ENCODE measurements around the gene MYLK4.

The MYLK4 gene

DNA sequence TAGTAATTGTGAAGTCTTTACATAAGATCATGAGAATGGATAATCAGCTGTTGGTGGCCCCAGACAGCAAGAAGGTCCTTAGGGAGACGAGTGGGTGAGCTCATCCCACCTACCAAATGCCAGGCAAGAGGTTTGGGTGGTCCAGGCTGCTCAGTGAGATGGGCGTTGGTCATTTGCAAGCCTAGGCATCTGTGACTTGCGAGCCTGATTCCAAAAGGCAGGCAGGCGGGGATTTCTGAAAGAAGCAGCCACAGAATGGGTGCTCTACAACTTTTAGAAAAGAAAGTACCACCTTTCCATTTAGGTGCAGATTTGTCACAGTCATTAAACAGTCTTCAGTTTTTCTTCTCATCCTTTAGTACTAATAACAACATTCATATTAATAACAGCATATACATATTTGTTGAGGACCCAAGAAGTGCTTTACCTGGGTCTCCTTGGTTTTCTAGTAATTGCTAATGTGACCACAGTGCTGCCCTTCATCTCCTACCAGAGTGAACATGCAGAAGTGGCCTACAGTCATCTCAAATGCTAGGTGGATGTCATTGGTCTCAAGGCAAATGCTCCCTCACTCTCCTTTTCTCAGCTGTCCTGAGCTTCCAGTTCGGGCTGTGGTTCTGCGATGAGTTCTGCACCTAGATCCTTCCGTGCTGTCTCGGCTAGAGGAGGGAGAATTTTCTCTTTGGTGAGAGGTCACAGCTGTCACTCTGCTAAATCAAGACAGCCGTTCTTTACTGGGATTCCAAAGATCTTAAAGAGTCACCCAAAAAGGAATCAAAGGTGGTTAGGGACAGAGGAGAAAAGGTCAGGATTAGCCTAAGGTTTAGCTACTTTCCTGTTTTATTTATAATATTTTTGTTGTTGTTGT, 17.2 kb upstream of the MYLK4 start:
- no peak for TF ChIP-seq GATA1 (IDR thresholded peaks at IDR 0.05; ENCODE audit: low read depth, low read length)
- no peak for TF ChIP-seq POLR2A (IDR thresholded peaks at IDR 0.05; ENCODE audit: low read length)
- DNase-seq: peak; percentile 40 to 61

DNA sequence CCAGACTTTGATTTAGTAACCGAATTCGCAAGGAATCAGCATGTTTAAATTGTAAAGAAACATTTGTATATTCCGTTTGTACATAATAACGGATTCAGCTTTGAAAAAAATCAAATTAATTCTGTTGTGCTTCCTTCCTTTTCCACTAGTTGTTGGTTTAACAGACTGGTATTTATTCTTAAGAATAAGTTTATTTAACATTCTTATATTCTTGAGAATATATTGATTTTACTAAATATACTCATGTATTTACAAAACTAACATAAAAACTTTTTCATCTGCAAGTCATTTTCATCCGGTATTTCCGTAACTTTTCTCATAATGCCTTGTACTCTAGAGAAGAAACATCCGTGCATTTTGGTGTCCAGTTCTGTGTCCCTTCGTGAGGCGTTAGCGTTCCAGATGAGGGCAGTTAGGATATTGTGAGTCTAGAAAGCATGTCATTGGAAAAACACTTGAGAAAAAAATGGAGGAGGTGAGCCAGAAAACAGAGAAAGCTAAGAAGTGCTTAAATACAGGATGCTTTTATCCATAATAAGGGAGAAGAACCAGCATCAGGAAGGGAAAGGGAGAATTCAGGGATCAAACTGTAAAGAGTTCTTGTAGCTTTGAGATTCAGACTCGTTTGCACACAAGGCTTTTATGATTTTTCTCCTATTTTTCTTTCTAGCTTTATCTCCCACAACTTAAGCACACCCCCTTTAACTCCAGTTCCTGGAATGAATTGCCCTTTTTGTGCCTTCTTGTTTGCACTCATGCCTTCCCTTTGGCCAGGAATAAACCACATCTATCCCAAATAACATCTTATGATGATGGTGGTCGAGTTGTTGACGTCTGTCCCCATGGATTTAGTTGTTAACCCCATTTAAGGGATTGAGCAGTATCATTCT, 16.3 kb upstream of the MYLK4 start:
- TF ChIP-seq GATA1 (IDR thresholded peaks at IDR 0.05; ENCODE audit: low read depth, low read length) (no peak), POLR2A (IDR thresholded peaks at IDR 0.05; ENCODE audit: low read length) (no peak)
- DNase-seq: peak; percentile 40 to 61

DNA sequence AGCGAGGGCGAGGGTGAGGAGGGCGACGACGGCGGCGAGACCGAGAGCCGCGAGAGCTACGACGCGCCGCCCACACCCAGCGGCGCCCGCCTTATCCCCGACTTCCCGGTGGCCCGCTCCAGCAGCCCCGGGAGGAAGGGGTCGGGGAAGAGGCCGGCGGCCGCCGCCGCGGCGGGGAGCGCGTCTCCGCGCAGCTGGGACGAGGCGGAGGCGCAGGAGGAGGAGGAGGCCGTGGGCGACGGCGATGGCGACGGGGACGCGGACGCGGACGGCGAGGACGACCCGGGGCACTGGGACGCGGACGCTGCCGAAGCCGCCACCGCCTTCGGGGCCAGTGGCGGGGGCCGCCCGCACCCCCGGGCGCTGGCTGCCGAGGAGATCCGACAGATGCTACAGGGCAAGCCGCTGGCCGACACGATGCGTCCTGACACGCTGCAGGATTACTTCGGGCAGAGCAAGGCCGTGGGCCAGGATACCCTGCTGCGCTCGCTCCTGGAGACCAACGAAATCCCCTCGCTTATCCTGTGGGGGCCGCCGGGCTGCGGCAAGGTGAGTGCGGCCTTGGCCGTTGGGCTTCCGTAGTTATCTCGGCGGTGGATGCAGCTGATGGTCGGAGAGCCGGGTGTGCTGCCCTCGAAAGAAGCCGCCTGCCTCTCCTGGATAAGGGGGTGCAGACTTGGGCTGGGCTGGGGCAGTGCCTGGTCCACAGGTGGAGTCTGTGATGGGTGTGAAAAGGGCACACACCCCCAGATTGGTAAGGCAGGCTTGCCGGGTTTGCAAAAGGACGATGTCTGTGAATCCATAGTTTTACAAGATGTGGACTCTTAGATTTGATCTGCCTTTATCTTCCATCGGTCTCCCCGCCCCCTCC, 15.4 kb upstream of the MYLK4 start:
- TF ChIP-seq GATA1 (IDR thresholded peaks at IDR 0.05; ENCODE audit: low read depth, low read length) (no peak), POLR2A (IDR thresholded peaks at IDR 0.05; ENCODE audit: low read length) (no peak)
- DNase-seq: peak; percentile 82 to 87

DNA sequence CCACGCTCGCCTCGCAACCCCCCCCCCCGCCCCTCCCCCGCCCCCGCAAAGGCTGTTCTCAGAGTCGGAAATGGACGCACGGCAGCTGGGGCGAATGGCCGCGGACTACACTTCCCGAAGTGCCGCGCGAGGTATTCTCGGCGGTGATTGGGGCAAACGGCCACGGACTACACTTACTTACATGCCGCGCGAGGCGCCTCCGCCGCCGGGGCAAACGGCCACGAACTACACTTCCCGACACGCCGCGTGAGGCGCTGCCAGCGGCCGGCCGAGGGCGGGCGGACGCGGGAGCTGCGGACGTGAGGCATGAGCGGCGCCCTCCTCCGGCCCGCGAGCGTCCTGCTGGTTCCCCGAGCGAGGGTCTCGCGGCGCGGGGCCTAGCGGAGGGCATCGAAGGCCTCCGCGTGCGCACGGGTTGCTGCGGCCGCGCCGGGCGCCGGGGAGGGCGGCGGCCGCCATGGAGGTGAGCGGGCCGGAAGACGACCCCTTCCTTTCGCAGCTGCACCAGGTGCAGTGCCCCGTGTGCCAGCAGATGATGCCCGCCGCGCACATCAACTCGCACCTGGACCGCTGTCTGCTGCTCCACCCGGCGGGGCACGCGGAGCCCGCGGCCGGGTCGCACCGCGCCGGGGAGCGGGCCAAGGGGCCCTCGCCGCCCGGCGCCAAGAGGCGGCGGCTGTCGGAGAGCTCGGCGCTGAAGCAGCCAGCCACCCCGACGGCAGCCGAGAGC, 14.6 kb upstream of the MYLK4 start, which contains the start of gene WRNIP1:
Gene WRNIP1, plus strand, starts transcription at position 228 of the 730 bp plus-strand sequence. Its CDS starts 230 bp downstream, at position 458.
- TF ChIP-seq GATA1 (IDR thresholded peaks at IDR 0.05; ENCODE audit: low read depth, low read length) (no peak), POLR2A (IDR thresholded peaks at IDR 0.05; ENCODE audit: low read length) (peak; percentile 75)
- DNase-seq: peak; percentile 99

DNA sequence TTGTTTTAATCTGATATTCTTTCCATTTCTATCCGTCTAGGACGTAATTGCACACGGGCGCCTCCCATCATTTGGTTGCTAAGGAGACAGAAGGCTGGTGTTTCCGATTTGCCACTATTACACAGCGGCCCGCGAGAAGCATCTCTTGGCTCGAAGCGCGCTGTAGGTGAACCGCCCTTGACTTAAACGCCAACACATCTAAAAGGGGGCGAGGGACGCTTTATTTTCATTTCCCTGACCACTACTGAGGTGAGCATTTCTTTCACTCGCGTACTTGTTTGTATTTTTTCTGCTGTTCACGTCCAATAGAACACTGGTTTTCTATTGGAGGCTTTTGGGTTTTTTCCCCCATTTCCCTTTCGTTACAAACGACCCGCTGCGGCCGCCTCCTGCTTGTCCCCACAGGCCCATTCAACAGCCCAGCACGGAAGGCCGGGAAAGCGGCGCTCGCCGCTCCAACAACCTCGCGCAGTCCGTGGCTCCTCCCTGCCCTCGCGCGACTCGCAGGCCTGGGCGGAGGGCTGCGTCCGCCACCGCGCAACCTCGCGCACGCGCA, 14.0 kb upstream of the MYLK4 start:
- peak; percentile 85 to 87 for DNase-seq
- TF ChIP-seq GATA1 (IDR thresholded peaks at IDR 0.05; ENCODE audit: low read depth, low read length) (no peak), POLR2A (IDR thresholded peaks at IDR 0.05; ENCODE audit: low read length) (peak; percentile 80)

DNA sequence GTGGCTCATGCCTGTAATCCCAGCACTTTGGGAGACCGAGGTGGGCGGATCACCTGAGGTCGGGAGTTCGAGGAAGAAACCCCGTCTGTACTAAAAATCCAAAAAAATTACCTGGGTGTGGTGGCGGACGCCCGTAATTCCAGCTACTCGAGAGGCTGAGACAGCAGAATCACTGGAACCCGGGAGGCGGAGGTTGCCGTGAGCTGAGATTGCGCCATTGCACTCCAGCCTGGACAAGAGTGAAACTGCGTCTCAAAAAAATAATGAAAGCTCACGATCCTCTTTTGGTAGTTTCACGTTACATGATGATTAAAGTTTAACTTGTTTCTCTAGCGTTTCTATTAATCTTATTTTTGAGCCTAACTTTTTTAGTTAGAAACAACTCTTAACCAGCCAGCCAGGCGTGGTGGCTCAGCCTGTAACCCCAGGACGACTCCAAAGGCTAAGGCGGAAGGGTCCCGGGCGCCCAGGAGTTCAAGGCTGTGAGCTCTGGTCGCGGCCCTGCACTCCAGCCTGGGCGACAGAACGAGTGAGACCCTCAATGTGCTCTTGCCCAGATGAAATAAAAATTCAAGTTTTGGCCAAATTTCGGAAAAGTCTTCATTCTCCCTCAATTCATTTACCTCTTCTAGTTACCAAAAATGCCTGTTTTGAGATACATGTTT, 13.3 kb upstream of the MYLK4 start:
- peak in 1 of 2 experiments; percentile 39 for DNase-seq
- no peak for TF ChIP-seq POLR2A (IDR thresholded peaks at IDR 0.05; ENCODE audit: low read length)
- TF ChIP-seq GATA1 (IDR thresholded peaks at IDR 0.05; ENCODE audit: low read depth, low read length): no peak

DNA sequence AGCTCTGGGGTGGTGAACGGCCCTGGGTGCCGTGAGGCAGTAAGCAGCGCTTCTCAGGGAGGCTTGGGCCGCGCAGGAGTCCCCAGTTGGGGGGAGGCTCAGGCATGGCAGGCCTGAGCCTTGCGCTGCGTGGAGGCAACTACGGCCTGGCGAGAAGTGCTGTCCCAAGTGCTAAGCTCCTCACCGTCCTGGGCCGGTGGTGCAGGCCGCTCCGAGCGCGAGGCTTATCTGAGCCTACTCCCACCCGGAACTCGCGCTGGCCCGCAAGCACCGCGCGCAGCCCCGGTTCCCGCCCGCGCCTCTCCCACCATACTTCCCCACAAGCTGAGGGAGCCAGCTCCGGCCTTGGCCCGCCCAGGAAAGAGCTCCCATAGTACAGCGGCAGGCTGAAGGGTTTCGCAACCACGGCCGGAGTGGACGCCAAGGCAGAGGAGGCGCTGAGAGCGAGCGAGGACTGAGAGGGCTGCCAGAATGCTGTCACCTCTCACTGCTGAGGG, 12.7 kb upstream of the MYLK4 start:
- DNase-seq: no peak
- no peak for TF ChIP-seq GATA1 (IDR thresholded peaks at IDR 0.05; ENCODE audit: low read depth, low read length)
- TF ChIP-seq POLR2A (IDR thresholded peaks at IDR 0.05; ENCODE audit: low read length): no peak

DNA sequence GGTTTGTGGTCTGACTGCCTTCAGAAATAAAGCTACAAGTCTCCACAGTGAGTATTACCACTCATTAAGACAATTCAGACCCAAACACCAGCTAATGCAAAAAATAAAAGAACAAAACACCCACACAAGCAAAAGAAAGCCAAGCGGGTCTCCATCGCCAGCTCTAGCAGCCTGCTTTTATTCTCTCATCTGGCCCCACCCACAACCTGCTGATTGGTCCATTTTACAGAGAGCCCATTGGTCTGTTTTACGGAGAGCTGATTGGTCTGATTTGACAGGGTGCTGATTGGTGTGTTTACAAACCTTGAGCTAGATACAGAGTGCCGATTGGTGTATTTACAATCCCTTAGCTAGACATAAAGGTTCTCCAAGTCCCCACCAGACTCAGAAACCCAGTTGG, 12.1 kb upstream of the MYLK4 start:
- DNase-seq: peak; percentile 30 to 46

DNA sequence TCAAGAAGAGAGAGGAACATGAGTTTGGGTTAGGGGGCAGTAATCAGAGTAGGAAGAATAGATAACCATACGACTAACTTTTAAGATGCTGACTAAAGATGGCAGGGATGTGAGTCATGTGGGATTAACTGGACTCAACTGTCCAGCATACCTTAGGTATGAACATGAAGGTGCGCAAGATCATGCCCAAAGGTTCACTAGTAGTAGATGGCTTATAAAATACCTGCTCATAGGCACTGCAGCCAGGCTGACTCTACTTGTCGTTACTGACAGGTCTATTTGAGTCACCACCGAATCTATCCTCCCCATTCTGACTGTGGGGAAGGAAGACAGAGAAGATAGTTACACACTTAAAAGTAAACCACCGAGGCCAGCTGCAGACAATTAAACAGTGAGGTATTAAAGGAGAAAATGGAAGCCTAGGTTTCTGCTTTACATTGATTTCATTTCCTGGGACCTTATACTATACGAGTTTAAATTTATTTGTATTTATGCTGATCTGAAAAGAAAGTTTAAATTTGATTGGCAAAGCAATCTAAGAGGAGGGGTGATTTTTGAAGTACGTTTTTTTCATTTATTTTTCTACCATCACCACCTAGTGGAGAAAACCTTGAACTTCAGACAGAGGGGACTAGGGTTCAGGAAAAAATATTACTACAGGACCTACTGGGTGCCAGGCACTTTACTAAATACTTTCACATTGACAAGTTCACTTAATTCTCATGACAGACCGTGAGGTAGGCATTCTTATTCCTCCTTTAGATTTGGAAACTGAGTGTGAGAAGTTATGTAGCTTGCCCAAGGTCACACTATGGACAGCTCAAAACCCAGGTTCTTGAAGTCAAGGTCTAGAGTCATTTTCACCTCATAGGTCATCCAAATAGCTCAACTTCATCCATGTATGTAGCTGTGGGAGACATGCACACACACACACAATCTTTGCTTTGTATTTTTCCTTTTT, 10.4 kb upstream of the MYLK4 start:
- peak; percentile 27 to 48 for DNase-seq
- TF ChIP-seq GATA1 (IDR thresholded peaks at IDR 0.05; ENCODE audit: low read depth, low read length) (no peak), POLR2A (IDR thresholded peaks at IDR 0.05; ENCODE audit: low read length) (no peak)

DNA sequence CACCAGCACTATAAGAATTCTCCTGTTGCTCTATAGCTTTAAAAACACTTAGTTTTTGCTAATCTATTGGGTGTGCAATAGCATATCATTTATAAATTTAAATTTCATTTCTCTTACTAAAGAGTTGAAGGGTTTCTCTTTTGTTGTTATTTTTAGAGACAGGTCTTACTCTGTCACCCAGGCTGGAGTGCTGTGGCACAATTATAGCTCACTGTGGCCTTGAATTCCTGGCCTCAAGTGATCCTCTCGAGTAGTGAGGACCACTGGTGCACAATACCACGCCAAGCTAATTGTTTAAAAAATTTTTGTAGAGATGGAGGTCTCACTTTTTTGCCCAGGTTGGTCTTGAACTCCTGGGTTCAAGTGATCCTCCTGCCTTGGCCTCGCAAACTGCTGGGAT, 8.3 kb upstream of the MYLK4 start:
- TF ChIP-seq POLR2A (IDR thresholded peaks at IDR 0.05; ENCODE audit: low read length) (no peak), GATA1 (IDR thresholded peaks at IDR 0.05; ENCODE audit: low read depth, low read length) (no peak)
- no peak for DNase-seq

DNA sequence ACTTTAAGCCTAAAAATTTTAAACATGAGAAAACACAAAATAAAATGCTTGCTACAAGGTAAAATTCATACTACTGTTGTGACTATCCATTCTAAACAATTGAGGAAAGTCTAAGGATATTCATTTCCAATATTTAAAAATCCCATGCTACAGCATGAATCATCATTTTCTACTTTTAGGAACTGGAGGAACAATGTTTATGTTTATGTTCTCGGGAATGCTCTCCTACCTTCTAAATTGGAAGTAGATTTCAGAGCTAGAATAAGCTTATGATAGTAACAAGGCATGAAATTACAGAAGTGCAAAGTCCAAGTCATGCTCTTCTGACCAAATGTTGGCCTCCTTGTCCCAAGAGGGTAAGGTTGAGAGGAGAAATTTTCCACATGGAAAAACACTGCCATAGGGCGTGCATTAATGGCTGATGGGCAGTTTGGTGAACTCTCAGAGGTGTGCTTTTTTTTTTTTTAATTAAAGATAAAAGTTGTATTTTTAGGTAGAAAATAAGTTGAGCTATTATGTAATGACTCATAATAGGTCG, 6.0 kb upstream of the MYLK4 start:
- DNase-seq: no peak
- TF ChIP-seq GATA1 (IDR thresholded peaks at IDR 0.05; ENCODE audit: low read depth, low read length) (no peak), POLR2A (IDR thresholded peaks at IDR 0.05; ENCODE audit: low read length) (no peak)
